ENCODE results near the gene NEK7.

DNA sequence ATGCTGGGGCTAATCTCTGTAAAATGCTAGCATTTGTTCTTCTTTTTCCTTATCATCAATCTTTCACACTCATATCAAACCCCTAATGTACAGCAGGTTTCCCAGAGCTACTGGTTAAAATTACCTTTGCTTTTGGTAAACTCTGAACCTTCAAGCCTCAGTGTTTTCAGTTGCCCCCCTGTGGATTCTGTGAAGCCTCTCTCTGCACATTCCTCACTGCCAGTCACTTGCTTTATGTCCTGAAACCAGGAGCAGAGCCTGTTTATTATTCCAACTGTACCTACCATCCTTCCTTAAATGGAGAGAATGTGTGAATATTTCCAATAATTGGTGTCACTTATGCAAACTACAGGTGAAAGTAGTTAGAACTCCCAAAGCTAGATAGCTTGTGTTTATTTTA is 134.2 kb downstream of the NEK7 start:
- TF ChIP-seq POLR2A (IDR thresholded peaks at IDR 0.05; ENCODE audit: low read length) (no peak), GATA1 (IDR thresholded peaks at IDR 0.05; ENCODE audit: low read depth, low read length) (no peak)
